RPMI8226 (cell line): ENCODE results near the gene JTB.
A peak's percentile ranks its signal among the peaks of the same experiment; 100 is the strongest.

ENCODE experiments used
- DNase-seq: peaks from one replicate; pipeline ENCODE4 v3.0.0-alpha.2; 2015

The JTB gene

DNA sequence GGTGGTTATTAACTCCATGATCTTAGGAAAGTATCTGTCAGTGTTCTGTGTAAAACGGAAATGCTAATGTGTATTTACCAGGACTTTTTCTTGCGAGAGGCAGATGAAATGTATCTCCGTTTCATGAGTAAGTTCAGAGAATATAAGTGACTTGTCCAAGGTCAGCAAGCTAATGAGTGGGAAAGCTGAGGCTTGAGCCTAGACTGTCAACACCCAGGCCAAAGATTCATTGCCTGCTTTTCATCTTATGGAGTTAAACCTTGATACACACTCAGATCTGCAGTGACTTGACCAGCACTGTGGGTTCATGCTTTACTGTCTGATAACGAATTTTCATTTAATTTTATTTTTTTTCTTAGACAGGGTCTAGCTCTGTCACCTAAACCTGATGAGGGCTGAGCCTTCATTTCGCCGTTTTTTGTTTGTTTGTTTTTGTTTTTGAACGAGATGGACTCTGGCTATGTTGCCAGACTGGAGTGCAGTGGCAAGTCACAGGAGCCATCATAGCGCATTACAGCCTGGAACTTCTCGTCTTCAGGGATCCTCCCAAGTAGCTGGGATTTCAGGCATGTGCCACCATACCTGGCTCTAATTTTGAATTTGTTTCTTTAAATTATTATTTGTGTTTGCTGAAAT lies 918 bp upstream of the JTB start:
- no peak for DNase-seq

DNA sequence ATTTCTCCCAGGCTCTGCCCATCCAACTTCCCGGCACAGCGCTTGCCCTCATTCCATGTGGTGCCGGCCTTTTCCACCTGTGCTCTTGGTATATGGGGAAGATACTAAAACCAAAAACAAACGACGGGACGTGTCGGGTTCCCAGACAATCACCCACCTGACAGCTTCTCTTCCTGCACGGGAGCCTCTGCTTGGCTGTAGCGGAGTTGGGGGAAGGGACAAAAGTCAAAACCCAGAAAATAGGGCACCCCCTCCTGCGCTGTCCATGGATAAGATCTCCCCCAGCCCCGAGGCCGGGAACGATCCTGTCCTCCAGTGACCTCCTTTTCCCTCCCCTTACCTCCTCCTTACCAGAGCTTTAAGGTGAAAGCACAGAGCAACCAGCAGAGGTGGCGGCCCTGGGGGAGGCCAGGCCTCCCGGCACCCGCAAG lies 640 bp downstream of the JTB start:
- no peak for DNase-seq

DNA sequence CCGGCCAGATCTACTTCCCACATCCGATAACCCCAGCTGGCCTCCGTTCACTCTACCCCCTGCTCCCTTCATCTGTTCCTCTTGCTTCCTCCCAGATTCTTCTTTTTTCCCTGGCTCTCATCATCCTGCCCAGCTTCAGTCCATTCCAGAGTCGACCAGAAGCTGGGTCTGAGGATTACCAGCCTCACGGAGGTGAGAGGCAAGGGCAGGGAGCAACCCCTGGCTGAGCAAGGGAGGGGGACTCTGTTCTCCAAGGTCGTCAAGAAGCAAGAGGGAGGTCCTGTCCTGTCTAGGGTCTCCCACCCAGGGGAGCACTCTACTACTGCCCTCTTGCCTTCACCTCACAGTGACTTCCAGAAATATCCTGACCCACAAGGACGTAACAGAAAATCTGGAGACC lies 3.9 kb downstream of the JTB start:
- DNase-seq = no peak

DNA sequence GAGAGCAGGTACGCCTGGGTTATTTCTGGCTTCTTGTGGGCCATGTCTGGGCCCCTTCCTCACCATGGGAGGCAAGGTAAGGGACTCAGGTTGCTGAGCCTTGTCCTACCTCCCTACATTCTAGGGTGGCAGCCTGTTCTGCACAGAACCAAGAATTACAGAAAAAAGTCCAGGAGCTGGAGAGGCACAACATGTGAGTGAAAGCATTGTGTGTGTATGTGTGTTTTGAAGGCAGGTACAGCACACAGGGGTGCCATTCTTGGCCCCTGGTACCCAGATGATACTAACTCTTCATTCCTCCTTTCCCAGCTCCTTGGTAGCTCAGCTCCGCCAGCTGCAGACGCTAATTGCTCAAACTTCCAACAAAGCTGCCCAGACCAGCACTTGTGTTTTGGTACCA lies 4.4 kb downstream of the JTB start:
- DNase-seq = no peak

DNA sequence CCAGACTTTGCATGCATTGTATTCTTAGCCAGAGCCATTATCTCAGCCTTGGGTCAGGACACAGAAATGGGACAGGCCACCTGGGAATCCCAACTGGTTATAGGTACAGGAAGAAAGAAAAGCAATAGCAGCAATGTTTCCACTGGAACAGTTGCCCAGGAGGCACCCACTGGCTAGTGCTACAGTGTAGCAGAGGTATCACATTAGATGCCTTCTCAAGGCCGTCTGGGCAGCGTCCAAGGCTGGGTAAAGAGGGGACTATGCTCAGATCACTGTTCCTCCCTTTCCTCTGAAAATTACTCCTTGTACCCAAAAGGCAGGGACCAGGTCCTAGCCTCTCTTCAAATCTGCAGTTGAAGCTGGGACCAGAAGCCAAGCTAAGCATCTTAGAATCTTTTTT lies 7.1 kb downstream of the JTB start:
- no peak for DNase-seq

DNA sequence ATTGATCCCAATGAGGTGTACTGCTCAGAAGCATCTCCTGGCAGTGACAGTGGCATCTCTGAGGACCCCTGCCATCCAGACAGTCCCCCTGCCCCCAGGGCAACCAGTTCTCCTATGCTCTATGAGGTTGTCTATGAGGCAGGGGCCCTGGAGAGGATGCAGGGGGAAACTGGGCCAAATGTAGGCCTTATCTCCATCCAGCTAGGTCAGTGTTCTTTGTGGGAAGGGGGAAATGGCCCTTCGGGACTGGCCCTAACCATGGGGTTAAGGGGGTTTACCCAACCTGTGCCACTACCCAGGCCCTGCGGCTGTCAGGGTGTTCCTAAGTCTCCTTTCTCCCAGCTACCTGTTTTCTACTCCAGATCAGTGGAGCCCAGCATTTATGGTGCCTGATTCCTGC lies 8.5 kb downstream of the JTB start:
- DNase-seq = no peak

DNA sequence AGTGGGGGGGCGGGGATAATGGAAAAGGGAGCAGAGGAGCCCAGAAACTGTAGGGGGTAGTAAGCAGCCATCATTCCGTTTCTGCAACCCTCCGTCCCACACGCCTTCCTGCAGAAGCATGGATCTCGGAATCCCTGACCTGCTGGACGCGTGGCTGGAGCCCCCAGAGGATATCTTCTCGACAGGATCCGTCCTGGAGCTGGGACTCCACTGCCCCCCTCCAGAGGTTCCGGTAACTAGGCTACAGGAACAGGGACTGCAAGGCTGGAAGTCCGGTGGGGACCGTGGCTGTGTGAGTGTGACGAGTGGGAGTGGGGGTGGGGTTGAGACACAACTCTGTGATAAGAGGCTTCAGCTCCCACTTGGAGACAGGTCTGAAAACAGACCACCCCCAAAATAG lies 9.1 kb downstream of the JTB start:
- DNase-seq = no peak

DNA sequence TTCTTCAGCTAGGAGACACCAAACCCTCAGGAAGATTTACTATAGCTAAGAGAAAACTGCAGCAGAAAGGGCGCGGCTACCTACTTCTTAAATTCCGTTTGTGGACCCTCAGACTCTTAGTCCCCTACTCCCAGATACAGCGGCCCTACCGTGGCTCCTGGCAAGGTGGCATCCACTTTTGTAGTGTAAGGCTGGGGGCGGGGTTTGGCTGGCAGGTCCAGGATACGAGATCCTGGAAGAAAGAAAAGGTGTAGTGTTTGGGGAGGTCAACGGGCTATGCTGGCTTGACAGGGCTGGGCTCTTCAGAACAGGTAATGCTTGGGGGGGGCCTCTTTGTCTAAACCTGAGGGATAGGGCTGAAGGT lies 9.5 kb downstream of the JTB start:
- DNase-seq = no peak

DNA sequence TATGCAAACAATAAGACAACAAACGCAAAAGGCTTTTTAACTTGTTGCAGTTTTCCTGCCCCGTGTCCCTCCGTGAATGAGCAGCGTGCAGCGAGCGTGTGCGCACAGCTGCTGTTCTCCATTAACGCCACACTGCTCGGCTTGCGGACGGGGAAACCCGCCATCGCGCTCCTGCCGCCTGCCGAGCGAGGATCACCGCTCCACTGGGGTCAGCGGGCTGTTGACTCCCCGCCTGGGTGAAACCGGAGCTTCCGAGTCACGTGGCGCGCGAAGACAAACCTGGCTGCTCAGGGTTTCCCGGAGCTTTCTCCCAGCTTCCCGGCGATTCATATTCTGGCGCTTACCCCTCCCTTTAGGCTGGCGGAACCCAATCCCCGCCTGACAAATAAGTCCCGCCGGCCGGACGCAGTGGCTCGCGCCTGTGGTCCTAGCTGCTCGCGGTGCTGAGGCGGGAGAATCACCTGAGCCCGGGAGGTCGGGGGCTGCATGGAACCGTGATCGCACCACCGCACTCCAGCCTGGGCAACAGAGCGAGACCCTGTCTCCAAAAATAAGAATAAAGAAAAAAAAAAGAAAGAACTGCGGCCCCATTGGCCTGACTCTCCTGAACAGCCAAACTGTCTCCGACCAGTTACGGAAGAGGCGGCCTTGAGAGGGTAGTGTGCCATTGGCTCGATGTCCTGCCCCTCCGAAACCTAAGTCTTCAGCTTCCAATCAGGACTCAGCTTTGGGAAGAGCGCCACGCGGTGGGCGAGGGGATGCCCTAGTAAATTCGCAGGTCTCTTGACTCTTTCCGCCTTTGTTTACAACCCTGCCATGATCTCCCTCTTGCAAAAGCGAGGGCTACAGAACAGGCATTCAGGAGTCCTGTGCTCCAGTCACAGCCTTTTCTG lies 10.1 kb downstream of the JTB start, which contains the start of gene CREB3L4:
Gene CREB3L4, plus strand, starts transcription at position 796 of the 893 bp plus-strand sequence. CDS start 624 bp downstream, outside the sequence.
- DNase-seq = peak; percentile 98

DNA sequence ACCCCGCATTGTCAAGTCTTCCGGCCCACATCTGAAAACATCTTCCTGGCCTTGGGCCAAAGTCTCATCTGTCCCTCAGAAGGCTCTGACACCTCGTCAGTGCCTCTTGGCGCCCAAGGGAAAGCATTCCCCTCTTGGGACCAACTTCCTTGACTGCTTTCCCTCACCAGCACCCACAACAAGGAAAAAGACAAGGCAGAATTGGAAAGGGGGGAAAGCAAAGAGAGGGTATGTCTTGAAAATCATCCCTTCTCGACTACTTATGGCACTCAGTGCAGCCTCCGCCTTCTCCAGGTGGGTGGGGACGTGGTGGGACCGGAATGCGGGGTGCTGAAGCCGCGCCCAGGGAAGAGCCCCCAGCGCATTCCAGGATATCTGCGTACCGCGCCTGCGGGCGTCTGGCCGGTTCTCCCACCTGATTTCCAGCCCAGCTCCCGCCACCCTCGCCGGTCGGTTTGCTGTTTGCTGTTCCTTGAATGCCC lies 13.6 kb downstream of the JTB start:
- DNase-seq = peak; percentile 40

DNA sequence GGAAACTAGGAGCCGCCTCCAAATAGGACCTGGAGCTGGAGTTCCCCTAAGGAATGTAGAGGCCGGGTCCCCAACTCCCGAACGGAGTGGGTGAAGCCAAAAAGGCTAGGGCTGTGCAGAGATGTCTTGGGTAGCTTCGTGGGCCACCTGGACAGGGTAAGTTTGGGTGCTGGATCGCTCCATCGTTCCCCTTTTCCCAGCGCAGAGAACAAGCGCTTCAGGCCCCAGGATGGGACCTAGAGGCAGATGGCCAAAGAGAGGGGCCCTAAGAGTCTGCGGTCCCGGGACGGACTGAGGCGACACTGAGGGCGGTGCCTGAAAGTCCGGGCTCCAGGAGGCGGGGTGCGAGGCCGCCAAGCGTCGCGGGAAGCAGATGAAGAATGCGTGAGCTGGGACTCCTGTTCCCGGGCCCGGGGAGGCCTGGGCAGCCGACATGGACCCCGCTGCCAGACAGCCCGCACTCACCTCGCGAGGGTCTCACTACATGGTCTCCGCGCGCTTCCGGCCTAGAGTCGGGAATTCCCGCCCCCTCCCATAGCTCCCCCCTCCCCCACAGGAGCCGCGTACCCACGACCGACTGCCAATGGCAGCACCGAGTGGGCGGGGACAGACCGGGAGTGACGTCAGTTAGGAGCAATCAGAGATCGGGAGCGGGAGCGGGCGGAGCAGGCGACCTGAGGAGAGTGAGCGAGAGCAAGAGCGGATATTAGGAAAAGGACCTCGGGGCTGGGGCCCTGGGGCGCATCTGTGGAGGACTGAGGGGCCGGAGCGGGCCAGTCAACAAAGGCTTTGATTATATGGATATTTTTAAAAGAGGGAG lies 14.2 kb downstream of the JTB start, which contains the start of gene SLC39A1:
Gene SLC39A1, minus strand, starts transcription at position 508 of the 820 bp plus-strand sequence. CDS start 822 bp downstream, outside the sequence.
- peak; percentile 99 for DNase-seq

DNA sequence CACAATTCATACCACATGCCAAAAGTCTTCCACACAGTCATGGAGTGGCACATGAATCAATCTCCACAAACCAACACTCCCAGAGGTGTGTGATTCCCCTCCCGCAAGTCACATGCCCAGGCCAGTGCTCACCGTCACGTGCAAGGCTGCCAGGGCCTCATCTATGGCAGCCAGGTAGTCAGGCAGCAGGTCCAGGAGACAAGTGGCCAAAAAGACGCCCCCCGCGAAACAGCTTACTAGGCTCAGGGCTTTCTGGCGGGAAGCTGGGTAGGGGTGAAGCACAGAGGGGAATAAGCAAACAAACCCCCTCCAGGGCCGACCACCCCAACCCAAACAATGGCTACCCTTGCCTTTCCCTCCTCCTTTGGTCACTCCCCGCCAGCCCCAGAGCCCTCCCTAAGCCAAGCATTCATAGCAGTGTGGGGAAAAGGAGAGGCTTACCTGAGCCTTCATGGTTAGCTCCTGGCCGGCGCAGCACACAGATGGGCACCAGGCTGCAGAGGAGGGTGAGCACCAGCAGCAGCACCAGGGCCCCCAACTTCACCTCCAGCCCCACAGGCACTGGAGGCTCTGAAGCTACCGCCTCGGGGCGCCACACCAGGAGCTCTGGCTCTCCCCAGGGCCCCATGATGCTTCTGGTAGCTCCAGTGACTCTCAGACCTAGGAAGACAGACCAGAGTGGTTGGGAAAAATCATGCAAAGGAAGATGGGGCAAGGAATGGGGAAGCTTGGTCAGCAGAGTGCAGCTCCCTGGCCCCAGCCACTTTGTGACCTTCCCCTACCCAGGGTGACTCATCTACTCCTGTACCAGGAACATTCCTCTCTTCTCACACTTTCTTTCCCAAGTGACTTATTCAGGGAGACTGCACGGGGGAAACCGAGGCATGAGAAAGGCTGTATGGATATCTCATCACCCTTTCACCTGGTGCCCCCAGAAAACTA lies 15.1 kb downstream of the JTB start:
- DNase-seq = peak; percentile 39

DNA sequence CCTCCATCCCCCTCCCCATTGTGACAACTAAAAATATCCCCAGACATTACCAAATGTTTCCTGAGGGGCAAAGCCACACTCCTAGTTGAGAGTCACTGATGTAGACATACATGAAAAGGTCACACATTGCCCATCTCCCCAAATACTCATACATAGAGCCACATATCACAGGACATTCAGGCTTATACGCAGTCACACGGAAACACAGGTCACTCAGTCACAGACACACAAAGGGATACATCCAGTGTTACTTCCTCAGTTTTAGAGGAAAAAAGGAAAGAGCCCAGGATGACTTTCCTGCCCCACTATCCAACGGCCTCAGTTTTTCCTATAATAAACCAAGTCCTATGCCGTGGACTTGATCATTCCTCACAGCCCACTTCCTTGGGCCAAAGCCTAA lies 16.1 kb downstream of the JTB start:
- DNase-seq = no peak

DNA sequence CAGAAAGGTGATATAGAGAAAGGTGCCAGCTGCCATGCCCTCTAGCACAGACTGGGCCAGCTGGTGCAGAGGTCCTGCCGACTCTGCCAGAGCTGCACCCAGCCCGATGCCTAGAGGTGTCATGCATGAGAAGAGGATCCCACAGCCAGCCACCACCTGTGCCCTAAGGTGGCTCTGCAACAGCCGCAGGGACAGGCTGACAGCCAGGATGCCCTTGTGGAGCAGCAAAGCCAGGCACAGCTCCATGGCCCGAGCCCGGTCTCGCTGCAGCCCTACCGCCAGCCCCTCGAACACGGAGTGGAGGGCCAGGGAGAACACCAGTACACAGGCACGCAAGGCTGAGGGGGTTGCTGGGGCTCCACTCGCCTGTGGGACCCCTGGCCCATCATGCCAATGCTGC lies 17.3 kb downstream of the JTB start:
- DNase-seq = no peak

DNA sequence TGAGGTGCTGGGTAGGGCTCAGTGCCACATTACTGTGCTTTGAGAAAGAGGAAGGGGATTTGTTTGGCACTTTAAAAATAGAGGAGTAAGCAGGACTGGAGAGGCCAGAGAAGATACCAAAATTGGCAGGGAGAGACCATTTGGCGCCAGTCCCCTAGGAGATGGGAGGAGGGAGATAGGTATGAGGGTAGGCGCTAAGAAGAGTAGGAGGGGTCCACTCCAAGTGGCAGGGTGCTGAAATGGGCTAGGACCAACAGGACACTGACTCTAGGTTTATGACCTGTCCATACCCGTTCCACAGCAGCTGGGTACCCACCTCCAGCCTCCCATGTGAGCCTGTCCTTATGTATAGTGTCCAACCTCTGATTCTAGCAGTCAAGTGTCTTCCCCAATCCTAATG lies 18.0 kb downstream of the JTB start:
- no peak for DNase-seq

DNA sequence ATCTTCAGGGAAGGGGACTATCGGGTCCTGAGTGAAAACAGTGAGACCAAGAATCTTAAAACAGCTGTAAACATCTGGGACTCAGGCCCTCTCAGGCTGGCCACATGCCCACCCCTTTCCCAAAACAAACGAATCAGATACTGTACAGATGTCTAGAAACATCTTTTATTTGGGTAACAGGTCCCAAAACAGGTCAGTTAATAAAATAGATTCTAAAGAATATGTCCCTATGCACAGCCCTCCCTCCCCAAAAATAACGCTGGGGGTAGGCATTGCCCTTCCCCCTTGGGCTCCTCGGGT lies 18.6 kb downstream of the JTB start:
- DNase-seq = no peak

DNA sequence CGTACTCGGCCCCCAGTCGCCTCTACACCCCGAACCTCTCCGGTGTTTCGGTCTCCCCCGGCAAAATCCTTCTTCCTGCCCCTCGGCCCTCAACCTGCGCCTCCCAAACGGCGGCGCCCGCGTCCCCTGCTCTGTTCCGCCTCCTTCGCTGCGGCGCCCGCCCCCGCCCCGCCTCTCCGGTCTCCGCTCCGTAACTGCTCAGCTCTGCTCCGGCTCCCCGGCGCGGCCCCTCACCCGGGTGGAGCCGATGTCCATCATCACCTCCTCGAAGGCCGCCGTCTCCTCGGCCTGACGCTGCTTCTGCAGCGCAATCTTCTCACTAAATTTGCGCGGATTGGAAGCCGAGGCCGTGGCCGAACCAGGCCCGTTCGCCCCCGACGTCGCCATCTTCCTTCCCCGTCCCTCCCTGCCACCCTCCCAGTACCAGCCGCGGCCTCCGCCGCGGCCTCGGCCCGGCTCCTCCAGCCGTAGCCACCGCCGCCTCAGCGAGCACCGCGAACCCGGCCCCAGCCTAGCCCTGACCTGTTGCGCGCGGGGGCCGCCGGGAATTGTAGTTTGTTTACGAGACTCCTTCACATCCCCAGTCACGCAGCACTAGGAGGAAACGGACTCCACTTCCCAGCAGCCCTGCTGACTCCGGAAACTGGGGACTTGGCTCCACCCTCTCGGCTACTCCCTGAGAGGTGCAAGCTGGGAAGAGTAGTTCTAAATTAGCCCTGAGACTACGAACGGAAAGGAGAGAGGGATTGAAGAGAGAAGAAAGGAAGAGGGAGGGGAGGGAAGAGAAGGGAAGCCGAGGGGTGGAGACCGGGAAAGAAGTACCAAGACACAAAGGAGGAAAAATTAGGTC lies 19.1 kb downstream of the JTB start, which contains the start of gene CRTC2:
Gene CRTC2, minus strand, starts transcription at position 502 of the 850 bp plus-strand sequence. Its CDS starts 115 bp downstream, at position 387.
- peak; percentile 99 for DNase-seq

DNA sequence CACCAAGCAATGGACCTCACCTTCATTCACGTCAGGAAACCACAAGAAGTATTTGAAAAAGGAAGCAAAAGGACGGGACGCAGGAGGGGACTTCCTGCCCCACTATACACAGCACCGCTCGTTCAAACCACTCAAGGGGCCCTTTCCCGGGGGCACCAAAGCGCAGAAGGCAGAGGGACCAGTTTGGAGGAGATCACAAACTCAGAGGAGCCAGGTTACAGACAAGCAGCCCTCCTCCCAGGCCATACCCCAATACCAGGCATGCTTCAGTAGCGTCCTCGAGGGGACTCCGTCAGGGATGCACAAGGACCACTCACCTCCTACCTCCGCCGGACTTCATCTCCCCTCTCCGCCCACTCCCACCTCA lies 19.7 kb downstream of the JTB start:
- peak; percentile 44 for DNase-seq

DNA sequence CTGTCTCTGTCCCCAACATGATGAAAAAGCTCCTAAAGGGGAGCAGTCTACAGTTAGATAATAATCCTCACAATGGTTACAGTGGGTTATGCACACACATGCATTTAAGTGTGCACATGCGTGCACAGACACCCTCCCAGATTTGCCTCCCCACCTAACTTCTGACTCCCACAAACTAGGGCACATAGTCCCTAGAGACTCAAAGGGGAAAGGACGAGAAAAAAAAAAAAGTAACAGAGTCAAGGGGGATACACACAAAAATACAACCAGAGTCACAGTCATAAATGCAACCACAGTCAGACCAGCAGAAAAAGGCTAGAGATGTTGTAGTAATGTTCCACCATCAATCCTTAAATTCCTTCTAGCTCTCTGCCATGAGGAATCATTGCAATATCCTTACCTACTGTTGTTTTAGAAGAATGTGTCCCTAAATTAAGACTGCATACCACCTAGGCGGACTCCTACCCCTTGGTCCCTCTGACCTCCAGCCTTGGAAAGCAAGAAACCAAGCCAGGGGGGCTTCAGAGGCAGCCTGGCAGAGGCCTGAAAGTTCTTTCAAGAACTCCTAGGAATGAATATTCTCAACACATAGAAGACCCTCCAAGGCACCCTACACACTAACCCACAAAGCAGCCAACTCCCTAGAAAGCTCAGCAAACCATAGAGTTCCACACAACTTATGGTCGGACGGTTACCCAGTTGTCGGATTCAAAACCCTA lies 20.3 kb downstream of the JTB start:
- DNase-seq = no peak

DNA sequence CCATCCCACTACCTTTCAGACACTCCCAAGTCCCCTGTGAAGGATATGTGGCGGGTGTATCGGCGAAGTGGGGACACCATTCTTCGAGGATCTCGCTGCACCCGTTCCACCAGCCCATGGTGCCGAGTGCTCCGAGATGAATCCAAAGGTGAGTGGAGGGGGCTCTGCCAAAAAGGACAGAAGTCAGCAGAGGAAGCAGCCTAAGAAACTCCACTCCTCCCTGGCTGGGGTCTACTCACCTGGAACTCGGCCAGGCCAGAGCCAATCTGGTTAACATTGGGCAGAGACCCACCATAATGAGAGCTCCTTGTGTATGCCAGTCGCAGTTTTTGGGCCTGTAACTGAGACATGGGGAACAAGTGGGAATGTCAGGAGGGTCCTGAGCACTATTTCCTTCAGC lies 22.6 kb downstream of the JTB start:
- no peak for DNase-seq
